Ectodermal cell (in vitro differentiated cells): ENCODE results near the gene DMWD. TPM values are rescaled to one million over a fixed set of nuclear protein-coding genes. Genes with fewer than 3 reads are reported as not detected.

ENCODE experiments used
- H3K27ac ChIP-seq: 2 replicates; pipeline ENCODE4 v1.7.0; 2013; ENCODE audit warnings: mild to moderate bottlenecking, low read depth, low read length; ENCODE audit not compliant: insufficient read depth, poor library complexity, severe bottlenecking
- H3K27me3 ChIP-seq: 2 replicates; pipeline ENCODE4 v1.7.0; 2013; ENCODE audit warnings: mild to moderate bottlenecking, low read length; ENCODE audit not compliant: insufficient read depth, control insufficient read depth, poor library complexity, severe bottlenecking
- H3K36me3 ChIP-seq: one replicate; pipeline ENCODE4 v1.7.0; 2013; ENCODE audit warnings: low read length; ENCODE audit not compliant: control insufficient read depth, insufficient read depth
- H3K4me1 ChIP-seq: one replicate; pipeline ENCODE4 v1.7.0; 2013; ENCODE audit warnings: low read length; ENCODE audit not compliant: control insufficient read depth, insufficient read depth
- H3K4me3 ChIP-seq: 2 replicates; pipeline ENCODE4 v1.7.0; 2013; ENCODE audit warnings: low read depth, low read length, control low read depth; ENCODE audit not compliant: insufficient read depth
- H3K9me3 ChIP-seq: 2 replicates; pipeline ENCODE4 v1.7.0; 2013; ENCODE audit warnings: mild to moderate bottlenecking, low read length, moderate library complexity; ENCODE audit not compliant: control insufficient read depth
- WGBS, 2 experiments: methylation state at CpG; one replicate each; pipeline ENCODE4 v1.1.7; 2013; ENCODE audit warnings: missing lambda C conversion rate in 2 of 2; 5-methylcytosine and 5-hydroxymethylcytosine counted together
- polyA plus RNA-seq, 4 experiments: library from polyadenylated mRNA; stranded (reverse); fragments of 50-300 nt; gene quantifications; one replicate each; pipeline ENCODE4 v1.2.3, GENCODE V29; 2013

Gene DMWD
- polyA plus RNA-seq (2013, experiment 1 of 4): 56.5 TPM
- 65.6 TPM for polyA plus RNA-seq (2013, experiment 2 of 4)
- 55.3 TPM for polyA plus RNA-seq (2013, experiment 3 of 4)
- polyA plus RNA-seq (2013, experiment 4 of 4): 59.6 TPM

- Histone ChIP-seq H3K36me3 (peaks cover 14% of the 10 kb centered on the region), H3K27ac (peak within 1 kb of the TSS; percentile 11), H3K27me3 (no peaks in the 10 kb centered on the region), H3K4me3 (peak within 1 kb of the TSS; percentile 61), H3K4me1 (peaks cover 4% of the 10 kb centered on the region), H3K9me3 (no peaks in the 10 kb centered on the region)
- 0% methylated on average over 86 of the region's 86 CpGs for WGBS, 2 experiments
Measured at GRCh38 chr19:45792470-45793177, at the start of gene DMWD. Gene DMWD (minus strand): TSS chr19:45792845. CDS start chr19:45792756, 89 bp downstream.

GRCh38 chr19:45842198-45842597 lies 49.6 kb upstream of the DMWD start:
- Histone ChIP-seq H3K9me3 (no peaks in the 10 kb centered on the region), H3K4me3 (no peak overlapping the region), H3K4me1 (no peaks in the 10 kb centered on the region), H3K36me3 (peaks cover 65% of the 10 kb centered on the region), H3K27me3 (no peaks in the 10 kb centered on the region), H3K27ac (no peak overlapping the region)
- 98% methylated on average over 14 of the region's 14 CpGs for WGBS, 2 experiments

GRCh38 chr19:45834970-45835369 lies 42.3 kb upstream of the DMWD start:
- H3K4me1 ChIP-seq: no peaks in the 10 kb centered on the region
- 97 to 98% methylated on average over 7 of the region's 7 CpGs for WGBS, 2 experiments
- no peaks in the 10 kb centered on the region for H3K27me3 ChIP-seq
- no peak overlapping the region for H3K4me3 ChIP-seq
- H3K36me3 ChIP-seq: peaks cover 50% of the 10 kb centered on the region
- no peaks in the 10 kb centered on the region for H3K9me3 ChIP-seq
- H3K27ac ChIP-seq: no peak overlapping the region

- no peak overlapping the region for H3K27ac ChIP-seq
- 96 to 97% methylated on average over 16 of the region's 16 CpGs for WGBS, 2 experiments
- H3K4me1 ChIP-seq: no peaks in the 10 kb centered on the region
- peaks cover 37% of the 10 kb centered on the region for H3K36me3 ChIP-seq
- no peaks in the 10 kb centered on the region for H3K9me3 ChIP-seq
- H3K4me3 ChIP-seq: no peak overlapping the region
- H3K27me3 ChIP-seq: no peaks in the 10 kb centered on the region
Measured at GRCh38 chr19:45828945-45829344, 36.3 kb upstream of the DMWD start.

- Histone ChIP-seq H3K9me3 (no peaks in the 10 kb centered on the region), H3K27me3 (no peaks in the 10 kb centered on the region), H3K27ac (no peak overlapping the region), H3K4me1 (no peaks in the 10 kb centered on the region), H3K36me3 (peaks cover 37% of the 10 kb centered on the region), H3K4me3 (no peak overlapping the region)
- WGBS, 2 experiments: 95 to 97% methylated on average over 9 of the region's 9 CpGs
Measured at GRCh38 chr19:45828523-45828922, 35.9 kb upstream of the DMWD start.

GRCh38 chr19:45827459-45828093 lies 34.9 kb upstream of the DMWD start:
- H3K9me3 ChIP-seq: no peaks in the 10 kb centered on the region
- 95% methylated on average over 16 of the region's 16 CpGs for WGBS, 2 experiments
- H3K4me1 ChIP-seq: no peaks in the 10 kb centered on the region
- H3K36me3 ChIP-seq: peaks cover 45% of the 10 kb centered on the region
- no peak overlapping the region for H3K4me3 ChIP-seq
- no peak overlapping the region for H3K27ac ChIP-seq
- no peaks in the 10 kb centered on the region for H3K27me3 ChIP-seq

- Histone ChIP-seq H3K4me1 (no peaks in the 10 kb centered on the region), H3K27me3 (no peaks in the 10 kb centered on the region), H3K4me3 (no peak overlapping the region), H3K36me3 (peaks cover 47% of the 10 kb centered on the region), H3K27ac (no peak overlapping the region), H3K9me3 (no peaks in the 10 kb centered on the region)
- WGBS, 2 experiments: 90 to 93% methylated on average over 11 of the region's 11 CpGs
Measured at GRCh38 chr19:45826934-45827333, 34.3 kb upstream of the DMWD start.

GRCh38 chr19:45825917-45826893 lies 33.6 kb upstream of the DMWD start:
- Histone ChIP-seq H3K9me3 (no peaks in the 10 kb centered on the region), H3K4me1 (no peaks in the 10 kb centered on the region), H3K27ac (no peak overlapping the region), H3K27me3 (no peaks in the 10 kb centered on the region), H3K4me3 (no peak overlapping the region), H3K36me3 (peaks cover 40% of the 10 kb centered on the region)
- 86% methylated on average over 22 of the region's 22 CpGs for WGBS, 2 experiments

- Histone ChIP-seq H3K9me3 (no peaks in the 10 kb centered on the region), H3K4me1 (no peaks in the 10 kb centered on the region), H3K4me3 (no peak overlapping the region), H3K27me3 (no peaks in the 10 kb centered on the region), H3K36me3 (peaks cover 38% of the 10 kb centered on the region), H3K27ac (no peak overlapping the region)
- 95 to 96% methylated on average over 8 of the region's 8 CpGs for WGBS, 2 experiments
Measured at GRCh38 chr19:45825263-45825605, 32.6 kb upstream of the DMWD start.
